ES-I3 (cell line): ENCODE data around the gene TRIM10.

Source experiments
- H3K36me3 ChIP-seq: 2 replicates; pipeline ENCODE4 v1.6.1; 2013; ENCODE audit warnings: mild to moderate bottlenecking, low read length, control low read depth, moderate library complexity; ENCODE audit not compliant: insufficient read depth
- H3K4me1 ChIP-seq: 2 replicates; pipeline ENCODE4 v1.6.1; 2013; ENCODE audit warnings: mild to moderate bottlenecking, control low read depth, low read length; ENCODE audit not compliant: insufficient read depth
- H3K9ac ChIP-seq: 2 replicates; pipeline ENCODE4 v1.6.1; 2013; ENCODE audit warnings: low read depth, mild to moderate bottlenecking, low read length, moderate library complexity
- H3K9me3 ChIP-seq: 2 replicates; pipeline ENCODE4 v1.6.1; 2013; ENCODE audit warnings: mild to moderate bottlenecking, low read length, moderate library complexity; ENCODE audit not compliant: control insufficient read depth, insufficient read depth

Gene TRIM10

DNA sequence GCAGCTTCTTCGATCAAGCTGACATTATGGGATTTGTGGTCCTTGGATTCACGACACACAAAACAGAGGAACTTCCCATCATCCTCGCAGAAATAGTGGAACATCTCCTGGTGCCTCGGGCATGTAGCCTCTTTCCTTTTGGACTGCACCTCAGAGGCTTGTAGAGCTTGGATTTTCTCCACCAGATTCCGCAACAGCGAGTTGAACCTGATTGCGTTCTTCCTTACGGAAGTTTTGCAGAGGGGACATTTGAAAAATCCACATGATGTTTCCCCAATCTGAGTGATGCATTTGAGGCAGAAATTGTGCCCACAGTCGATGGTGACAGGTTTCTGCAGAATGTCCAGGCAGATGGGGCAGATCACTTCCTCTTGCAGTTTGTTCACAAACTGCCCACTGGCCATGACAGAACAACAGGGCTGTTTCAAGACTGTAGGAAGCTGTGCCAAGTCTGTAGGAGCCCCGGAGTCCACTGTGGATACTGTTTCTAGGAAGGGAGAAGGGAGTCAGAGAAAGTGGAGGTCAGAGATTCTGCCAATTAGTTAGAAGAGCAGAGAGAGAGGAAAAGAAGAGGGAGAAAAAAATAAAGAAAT, 48.5 kb downstream of the TRIM10 start:
- no peak overlapping the region for H3K9ac ChIP-seq
- no peaks in the 10 kb centered on the region for H3K9me3 ChIP-seq
- no peaks in the 10 kb centered on the region for H3K4me1 ChIP-seq
- no peaks in the 10 kb centered on the region for H3K36me3 ChIP-seq

DNA sequence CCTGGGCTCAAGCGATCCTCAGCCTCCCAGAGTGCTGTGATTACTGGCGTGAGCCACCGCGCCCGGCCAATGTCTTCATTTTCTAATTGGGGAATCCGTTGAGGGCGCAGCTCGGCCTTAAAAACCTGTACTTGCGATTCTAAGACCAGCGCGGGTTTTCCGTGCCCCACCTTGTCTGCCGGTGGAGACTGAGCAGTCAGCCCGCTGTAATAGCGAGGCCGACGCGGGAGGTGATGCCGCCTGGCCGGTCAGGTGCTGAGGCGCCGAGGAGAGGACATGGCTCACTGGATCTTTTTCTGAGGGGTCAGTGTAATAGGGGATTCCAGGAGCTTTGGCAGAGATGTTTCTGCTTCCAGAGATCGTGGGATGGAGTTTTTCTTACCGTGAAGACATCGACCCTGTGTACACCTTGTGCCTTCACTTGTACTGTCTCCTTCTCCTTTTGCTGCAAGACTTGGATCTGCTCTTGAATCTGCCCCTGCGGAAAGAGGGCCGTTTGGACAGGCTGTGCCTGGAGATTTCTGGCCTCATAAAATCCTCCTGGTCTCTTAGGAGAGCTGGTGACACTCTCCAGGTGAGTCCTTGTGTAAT, 49.6 kb downstream of the TRIM10 start:
- no peaks in the 10 kb centered on the region for H3K9me3 ChIP-seq
- no peaks in the 10 kb centered on the region for H3K36me3 ChIP-seq
- no peak overlapping the region for H3K9ac ChIP-seq
- no peaks in the 10 kb centered on the region for H3K4me1 ChIP-seq

DNA sequence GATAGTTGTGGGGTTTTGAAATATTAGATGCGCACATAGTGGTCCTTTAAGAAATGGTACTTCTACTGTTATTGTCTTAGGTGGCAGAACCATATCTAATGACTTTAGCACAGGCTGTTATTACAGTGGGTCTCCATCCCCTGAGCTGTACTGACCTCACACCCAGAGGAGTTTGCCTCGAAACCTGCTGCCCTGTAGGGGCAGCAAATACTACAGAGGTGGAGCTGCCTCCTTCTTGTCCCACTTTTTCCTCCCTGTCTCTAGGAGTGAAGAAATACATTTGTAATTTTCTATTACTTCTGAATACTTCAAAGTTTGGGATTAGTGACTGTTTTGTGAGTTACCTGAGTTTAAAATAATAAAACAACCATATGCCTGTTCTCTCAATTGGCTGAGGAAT, 56.4 kb downstream of the TRIM10 start:
- Histone ChIP-seq H3K36me3 (no peaks in the 10 kb centered on the region), H3K4me1 (0 out of 2 replicates have a peak, but pooled peaks cover 5% of the 10 kb centered on the region), H3K9me3 (no peaks in the 10 kb centered on the region), H3K9ac (no peak overlapping the region)

DNA sequence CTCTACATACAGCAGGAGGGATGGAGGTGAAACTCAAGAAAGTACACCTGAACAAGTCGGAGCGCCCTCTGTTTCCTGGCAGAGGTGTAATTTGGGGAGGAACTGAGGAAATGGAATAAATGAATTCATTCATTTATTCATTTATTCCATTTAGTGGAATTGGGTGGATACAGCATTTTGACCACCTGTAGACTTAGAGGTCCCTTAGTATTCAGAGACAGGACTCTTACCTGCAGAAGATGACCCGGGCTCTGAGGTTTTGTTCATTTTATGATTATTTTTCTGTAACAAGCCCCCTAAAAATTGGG, 57.2 kb downstream of the TRIM10 start:
- Histone ChIP-seq H3K9me3 (no peaks in the 10 kb centered on the region), H3K36me3 (no peaks in the 10 kb centered on the region), H3K4me1 (0 out of 2 replicates have a peak, but pooled peaks cover 5% of the 10 kb centered on the region), H3K9ac (peak overlapping the region; percentile 52; the same call in 1 of the 2 replicates)

DNA sequence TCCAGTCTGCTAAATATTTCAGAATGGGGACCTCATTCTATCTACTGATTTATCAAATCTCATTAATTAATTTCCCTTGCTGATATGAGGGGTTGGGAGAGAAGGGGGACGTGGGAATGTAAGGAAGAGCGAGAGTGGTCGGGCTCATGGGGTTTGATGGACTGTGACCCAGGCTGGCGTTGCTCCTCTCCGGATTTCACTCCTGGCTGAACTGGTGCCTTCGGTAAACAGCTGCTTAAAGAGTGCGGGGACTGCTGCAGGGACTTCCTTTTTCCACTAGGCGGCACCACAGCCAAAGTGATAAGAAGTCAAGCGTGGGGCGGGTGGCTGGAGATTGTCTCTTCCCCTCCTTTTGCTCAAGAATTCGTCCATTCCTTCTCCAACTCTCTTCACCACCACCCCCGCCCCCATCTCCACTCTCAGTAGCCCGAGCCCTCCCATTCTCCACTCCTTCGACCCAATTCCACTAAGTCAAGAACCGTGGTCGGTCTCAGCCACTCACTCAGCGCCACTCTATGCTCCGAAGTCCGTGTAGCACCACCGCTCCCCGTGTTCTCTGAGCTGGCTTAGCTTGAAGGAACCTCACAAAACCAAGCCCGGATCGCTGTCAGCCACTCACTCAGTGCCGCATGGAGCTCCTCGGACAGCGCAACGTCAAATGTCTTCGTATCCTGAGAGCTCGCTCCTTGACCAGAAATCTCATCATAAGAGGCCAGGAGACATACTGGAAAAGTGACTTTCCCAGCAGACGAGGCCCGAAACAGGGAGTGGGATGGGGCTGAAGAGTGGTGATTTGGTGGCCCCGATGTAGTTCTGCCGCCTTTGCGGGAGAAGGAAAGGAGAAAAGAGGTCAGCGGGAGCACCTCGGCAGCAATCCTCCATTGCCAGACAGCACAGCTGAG, 57.8 kb downstream of the TRIM10 start:
- H3K36me3 ChIP-seq, result no peaks in the 10 kb centered on the region
- H3K9ac ChIP-seq, result peak overlapping the region; percentile 52; the same call in 1 of the 2 replicates
- 0 out of 2 replicates have a peak, but pooled peaks cover 5% of the 10 kb centered on the region for H3K4me1 ChIP-seq
- no peaks in the 10 kb centered on the region for H3K9me3 ChIP-seq

DNA sequence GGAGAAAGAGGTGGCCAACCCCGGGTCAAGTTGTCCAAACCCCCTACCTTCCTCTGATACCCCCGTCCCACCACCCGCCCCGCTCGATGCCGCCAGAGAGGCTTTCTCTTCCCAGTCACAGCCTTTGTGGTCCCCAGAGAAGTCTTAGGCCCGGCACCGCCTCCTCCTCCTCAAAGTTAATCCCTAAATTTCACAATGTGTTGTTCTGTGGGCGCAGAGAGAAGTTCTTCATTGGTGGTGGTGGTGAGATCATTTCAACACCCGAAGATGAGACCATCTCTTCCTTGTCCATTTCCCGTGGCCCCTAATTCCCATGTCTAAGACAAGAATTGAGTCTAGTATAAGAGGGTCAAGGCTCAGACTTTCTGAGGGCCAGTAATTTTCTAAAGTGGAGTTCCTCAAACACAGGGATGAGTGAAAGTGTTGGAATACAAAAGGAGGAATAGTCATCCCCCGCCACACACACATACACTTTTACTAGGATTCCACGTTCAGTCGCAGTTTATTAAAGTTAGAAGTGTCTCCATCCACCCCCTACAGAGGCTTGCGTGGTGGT, 58.5 kb downstream of the TRIM10 start:
- 0 out of 2 replicates have a peak, but pooled peaks cover 5% of the 10 kb centered on the region for H3K4me1 ChIP-seq
- H3K9ac ChIP-seq, result peak overlapping the region; percentile 35; the same call in 1 of the 2 replicates
- H3K9me3 ChIP-seq, result no peaks in the 10 kb centered on the region
- H3K36me3 ChIP-seq, result no peaks in the 10 kb centered on the region
